NCI-H774 (cell line): ENCODE data around the gene LCE4A.

ENCODE experiments used
- DNase-seq: peaks from one replicate; lab custom pipeline; 2025; lab: John Stamatoyannopoulos, UW

The LCE4A gene

DNA sequence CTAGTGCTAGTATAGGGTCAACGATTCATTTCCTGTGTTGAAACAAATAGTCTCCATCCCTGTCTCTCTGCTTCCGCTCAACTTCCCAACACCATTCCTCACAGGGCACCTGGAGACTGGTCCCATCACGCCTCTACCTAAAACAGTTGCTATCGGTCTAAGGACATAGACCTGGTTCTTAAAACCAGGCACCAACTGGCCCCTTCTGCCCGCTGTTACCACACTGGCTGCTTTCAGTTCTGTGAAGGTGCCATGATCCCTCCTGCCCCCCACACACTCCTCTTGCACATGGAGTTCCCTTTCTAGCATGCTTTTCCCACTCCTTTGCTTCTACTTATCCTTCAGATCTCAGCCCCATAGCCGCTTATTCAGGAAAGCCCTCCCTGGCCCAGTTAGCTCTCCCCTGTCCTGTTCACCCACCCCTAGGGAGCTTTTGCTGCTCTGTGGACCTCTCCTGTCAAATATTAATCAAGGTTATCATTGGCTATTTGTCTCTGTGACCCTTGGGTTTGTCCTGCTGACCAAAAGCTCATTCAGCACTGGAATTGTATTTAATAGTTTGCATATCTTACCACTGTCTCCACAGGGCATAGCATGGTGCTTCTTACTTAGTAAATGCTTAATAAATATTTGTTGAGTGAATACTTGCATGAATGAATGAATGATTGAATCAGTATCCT, 37.9 kb downstream of the LCE4A start:
- DNase-seq, result no peak

DNA sequence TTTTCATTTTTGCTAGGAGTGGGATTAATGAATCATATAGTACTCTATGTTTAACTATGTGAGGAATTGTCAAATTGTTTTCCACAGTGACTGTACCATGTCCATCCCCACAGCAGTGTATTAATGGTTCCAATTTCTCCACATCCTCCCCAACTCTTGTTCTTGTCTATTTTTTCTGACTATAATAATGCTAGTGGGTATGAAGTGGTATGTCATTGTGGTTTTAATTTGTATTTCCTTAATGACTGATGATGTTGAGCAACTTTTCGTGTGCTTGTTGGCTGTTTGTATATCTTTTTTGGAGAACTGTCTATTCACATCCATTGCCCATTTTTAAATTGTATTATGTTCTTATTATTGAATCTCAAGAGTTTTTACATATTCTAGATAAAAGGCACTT, 39.9 kb downstream of the LCE4A start:
- no peak for DNase-seq

DNA sequence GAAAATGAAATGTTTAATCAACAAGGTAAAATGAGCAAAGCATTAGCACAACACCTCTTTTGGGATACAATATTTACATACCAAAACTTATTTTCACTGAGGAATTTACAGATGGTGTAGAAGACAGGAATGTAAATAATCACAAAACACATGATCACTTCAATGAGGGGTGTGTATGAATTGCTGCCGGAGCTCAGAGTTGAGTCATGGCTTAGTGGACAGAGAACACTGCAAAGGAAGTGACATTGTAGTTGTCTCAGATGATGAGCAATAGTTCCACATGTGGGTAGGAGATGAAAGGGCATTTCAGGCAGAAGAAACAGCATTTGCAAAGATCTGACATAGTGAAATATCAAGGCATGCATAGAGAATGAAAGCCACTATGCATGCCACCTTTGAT, 44.3 kb downstream of the LCE4A start:
- no peak for DNase-seq

DNA sequence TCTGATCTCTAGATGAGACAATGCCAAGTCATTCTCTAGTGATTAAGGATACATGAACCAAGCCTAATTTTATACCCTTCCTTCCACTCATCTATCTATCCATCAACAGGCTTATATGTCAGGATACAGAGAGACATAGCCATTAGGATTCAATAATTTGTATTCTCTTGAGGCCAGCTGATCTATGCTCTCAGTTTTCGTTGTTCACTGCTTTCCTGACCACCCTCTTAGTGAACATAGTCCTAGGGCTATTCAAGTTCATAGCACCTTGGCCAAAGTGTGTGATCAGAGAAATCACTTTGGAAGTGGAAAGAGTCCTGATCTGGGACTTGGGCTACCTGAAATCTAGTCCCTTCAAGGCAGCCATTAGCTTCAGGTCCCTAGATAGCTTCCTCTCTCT, 45.6 kb downstream of the LCE4A start:
- no peak for DNase-seq

DNA sequence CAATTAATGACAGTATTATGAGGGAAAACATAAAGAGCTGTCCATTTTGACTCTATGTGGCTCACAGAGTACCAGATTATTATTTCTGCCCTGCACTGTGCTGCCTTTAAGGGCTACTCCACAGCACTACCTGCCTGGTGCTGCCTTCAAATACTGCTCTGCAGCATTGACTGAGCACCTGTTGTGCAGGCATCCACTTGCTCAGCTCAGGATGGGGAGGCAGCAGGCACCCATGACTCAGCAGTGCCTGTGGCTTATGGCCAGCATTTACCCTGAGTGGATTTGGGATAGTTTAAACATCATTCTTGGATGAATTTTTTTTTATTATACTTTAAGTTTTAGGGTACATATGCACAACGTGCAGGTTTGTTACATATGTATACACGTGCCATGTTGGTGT, 48.9 kb downstream of the LCE4A start:
- DNase-seq, result no peak

DNA sequence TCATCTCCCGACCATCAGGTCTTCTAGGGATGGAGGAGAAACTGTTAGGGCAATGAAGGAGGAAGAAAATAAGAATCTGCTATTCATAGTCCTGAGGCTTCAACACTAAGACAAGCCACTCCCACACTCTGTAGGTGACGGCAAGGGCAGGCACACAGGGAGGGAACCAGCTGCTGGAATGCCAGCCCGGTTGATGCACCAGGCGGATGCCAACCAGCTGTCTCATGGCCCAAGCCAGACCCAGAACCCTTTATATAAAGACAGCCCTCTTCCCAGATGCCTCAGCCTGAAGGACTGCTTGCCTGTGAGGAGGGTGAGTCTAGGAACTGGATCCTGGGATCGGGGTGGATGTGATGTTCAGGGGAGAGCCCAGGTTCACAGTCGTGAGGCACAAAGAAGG, 49.8 kb downstream of the LCE4A start, which contains the start of gene KPRP:
Gene KPRP, plus strand, starts transcription at position 279 of the 400 bp plus-strand sequence. CDS start 1,564 bp downstream, outside the sequence.
- DNase-seq, result no peak

DNA sequence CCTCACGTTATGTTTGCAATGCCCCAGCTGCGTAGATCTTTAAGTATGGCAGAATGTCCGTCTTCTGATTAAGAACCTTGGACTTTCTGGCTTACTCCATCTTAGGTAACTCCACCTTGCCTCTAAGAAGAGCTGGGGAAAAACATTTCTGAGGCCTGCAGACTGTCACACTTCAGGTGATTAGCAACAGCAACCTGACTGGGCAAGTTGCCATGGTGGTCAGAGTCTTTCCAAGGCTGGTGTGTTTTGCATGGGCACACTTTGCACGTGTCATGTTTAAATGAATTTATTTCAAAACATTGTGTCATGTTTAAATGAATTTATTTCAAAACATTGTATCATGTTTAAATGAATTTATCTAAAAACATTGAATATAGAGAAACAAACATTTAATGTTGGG, 50.7 kb downstream of the LCE4A start:
- DNase-seq, result no peak
